Measurements from ENCODE around the gene KLHDC9. TPM values are rescaled to one million over a fixed set of nuclear protein-coding genes. Genes with fewer than 3 reads are reported as not detected.
A peak's percentile ranks its signal among the peaks of the same experiment; 100 is the strongest.

Gene KLHDC9
- total and polyA plus RNA-seq, 2 of the 8 experiments (the other 6 are each of a cell fraction or from before 2014, with no cell fraction given) = 6.5 to 15.6 TPM

- TF ChIP-seq ATF3 (IDR thresholded peaks at IDR 0.05; ENCODE audit: insufficient read depth, low read depth, low read length) (no peak), CHD2 (IDR thresholded peaks at IDR 0.05; ENCODE audit: low read length) (no peak), MAX (IDR thresholded peaks at IDR 0.05) (0 out of 2 replicates have a peak, but pooled peaks have one; percentile 32), TEAD4 (IDR thresholded peaks at IDR 0.05; ENCODE audit: low read depth, low read length) (no peak), ATF2 (IDR thresholded peaks at IDR 0.05; ENCODE audit: low read length) (no peak)
Measured at GRCh38 chr1:161089251-161089924, 8.8 kb upstream of the KLHDC9 start, which contains the start of gene NECTIN4 (continued).
